Raji (cell line): ENCODE data around the gene NR5A1.

Experiments used
- POLR2A ChIP-seq: IDR thresholded peaks from 2 replicates; pipeline ENCODE4 v1.6.1; 2011; ENCODE audit warnings: low read depth, low read length, control low read depth; ENCODE audit not compliant: insufficient read depth

The NR5A1 gene

GRCh38 chr9:124506931-124507879 lies at the start of gene NR5A1:
NR5A1 (minus strand) TSS chr9:124507399; CDS start chr9:124503395, 4,004 bp downstream.
- no peak for TF ChIP-seq POLR2A

- no peak for TF ChIP-seq POLR2A
Measured at GRCh38 chr9:124555043-124555442, 47.8 kb upstream of the NR5A1 start.

GRCh38 chr9:124553738-124554137 lies 46.5 kb upstream of the NR5A1 start:
- no peak for TF ChIP-seq POLR2A

GRCh38 chr9:124552273-124552605 lies 45.0 kb upstream of the NR5A1 start:
- no peak for TF ChIP-seq POLR2A

DNA sequence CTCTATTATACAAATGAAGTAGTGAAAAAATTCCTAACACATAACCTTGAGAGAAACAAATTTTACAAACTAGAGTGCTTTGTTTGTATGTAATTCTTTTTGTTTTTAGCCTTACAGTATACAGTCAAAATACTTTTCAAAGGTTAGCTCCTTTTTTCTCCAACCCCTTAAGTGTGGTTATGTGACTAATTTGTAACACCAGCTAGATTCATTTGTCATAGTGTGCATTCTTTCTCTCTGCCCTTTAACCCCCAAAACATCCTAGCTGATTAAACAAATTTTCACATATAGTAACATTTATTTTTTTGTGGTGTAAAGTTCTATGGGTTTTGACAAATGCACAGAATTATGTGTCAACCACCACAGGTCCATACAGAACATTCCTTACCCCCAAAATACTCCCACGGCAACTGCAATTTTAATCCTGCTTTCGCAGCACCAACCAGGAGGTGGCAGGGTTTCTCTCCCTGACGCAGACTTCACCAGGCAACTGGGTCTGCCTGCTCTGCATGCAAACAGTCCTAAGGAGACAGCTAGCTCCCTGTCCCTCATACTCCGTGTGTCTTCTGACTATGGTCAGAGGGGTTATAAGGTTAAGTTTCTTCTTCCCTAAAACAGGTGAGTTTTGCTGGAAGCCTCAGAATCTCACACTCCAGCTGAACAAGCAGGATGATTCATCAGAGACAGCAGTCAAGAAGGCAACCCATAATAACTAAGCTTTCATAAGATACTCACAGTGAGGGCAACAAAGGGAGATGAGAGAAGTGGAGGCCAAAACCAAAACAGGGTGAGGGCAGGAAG lies 44.5 kb upstream of the NR5A1 start:
- no peak for TF ChIP-seq POLR2A

GRCh38 chr9:124550072-124550471 lies 42.9 kb upstream of the NR5A1 start:
- TF ChIP-seq POLR2A, result no peak

DNA sequence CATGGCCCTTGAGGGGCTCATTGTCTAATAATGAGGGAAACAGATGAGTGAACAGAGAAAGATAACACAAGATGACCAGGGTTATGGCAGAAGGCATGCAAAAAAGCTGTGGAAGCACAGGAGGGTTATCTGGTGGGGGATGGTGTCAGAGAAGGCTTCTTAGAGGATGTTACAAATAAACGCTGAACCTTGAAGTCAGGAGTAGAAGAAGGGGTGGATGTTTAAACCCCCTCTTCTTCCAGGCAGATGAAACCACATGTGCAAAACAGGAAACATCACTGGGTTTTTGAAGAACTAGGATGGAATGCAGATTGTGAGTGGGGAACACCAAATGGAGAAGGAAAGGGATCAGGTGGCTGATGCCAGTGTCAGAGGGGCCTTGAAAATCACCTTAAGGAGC lies 41.8 kb upstream of the NR5A1 start:
- no peak for TF ChIP-seq POLR2A

DNA sequence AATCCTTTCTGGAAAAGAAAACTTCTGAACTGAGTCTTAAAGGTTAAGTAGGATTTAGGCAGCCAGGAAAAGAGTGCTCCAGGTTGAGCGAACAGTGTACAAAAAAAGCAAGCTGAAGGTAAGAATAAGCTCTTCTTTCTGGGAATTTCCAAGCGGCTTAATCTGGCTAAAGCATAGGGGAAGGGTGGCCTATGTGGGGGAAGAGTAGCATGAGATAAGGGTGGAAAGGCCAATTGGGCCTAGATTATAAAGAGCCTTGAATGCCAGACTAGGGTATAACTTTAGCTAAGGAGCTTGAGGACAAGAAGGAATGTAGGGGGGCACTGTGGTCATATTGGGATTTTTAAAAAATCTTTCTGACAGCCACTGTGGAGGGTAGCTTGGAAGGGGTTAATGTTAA lies 37.3 kb upstream of the NR5A1 start:
- TF ChIP-seq POLR2A, result no peak

DNA sequence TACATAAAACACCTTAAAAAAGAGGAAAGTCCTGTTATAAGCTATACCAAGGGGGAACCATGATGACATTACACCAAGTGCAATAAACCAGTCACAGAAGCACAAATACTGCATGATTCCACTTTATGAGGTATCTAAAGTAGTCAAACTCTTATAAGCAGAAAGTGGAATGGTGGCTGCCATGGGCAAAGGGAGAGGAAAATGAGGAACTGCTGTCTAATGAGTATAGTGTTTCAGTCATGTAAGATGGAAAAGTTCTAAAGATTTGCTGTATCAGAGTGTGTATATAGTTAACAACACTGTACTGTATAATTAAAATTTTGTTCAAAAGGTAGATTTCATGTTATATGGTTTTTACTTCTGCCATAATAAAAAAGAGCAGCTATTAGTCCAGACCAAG lies 34.6 kb upstream of the NR5A1 start:
- no peak for TF ChIP-seq POLR2A

- no peak for TF ChIP-seq POLR2A
Measured at GRCh38 chr9:124537926-124538325, 30.7 kb upstream of the NR5A1 start.

DNA sequence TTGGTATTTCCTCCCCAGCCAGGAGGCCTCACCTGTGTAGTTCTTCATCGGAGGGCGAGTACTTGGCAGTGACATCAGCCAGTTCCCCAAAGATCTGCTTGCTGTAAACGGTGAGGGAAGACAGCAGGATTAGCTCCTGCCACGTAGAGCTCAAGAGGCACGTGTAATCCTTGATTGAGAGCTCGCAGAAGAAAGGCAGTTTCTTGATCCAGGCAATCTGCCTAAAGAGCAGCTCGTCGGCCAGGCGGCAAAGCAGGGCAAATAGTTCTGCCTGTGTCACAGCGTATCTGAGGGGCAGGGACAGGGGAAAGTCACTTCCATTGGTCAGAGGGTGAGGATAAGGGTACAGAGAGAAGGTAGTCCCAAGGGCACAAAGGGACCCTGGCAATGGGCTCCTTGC lies 28.6 kb upstream of the NR5A1 start:
- TF ChIP-seq POLR2A, result no peak

DNA sequence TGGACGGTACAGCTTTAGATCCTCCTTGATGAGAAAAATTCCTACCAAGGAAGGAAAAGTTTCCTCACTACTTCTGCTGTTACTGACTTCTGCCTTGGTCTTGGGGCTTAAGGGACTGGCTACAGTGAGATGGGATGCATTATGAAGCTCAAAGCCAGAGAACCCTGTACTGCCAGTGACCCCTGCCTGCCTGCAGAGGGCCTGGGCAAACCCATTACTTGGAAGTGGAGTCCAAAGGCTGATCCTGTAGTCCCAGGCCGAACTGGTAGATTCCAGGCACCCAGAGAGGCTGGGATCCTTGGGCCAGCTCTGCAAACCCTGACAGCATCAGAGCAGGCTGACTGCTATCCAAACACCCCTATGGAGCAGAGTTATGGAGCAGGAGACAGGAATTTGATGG lies 25.7 kb upstream of the NR5A1 start:
- no peak for TF ChIP-seq POLR2A

- TF ChIP-seq POLR2A, result no peak
Measured at GRCh38 chr9:124531115-124531514, 23.9 kb upstream of the NR5A1 start.

GRCh38 chr9:124530246-124530645 lies 23.0 kb upstream of the NR5A1 start:
- TF ChIP-seq POLR2A, result no peak

- no peak for TF ChIP-seq POLR2A
Measured at GRCh38 chr9:124527781-124528180, 20.6 kb upstream of the NR5A1 start.

GRCh38 chr9:124526174-124526573 lies 19.0 kb upstream of the NR5A1 start:
- TF ChIP-seq POLR2A, result no peak

GRCh38 chr9:124522121-124523098 lies 15.2 kb upstream of the NR5A1 start:
- no peak for TF ChIP-seq POLR2A
